HG02623 (cell line): Measurements from ENCODE around the gene KRT26.
"Not testable (repeated sequence)": the region's sequence is repeated elsewhere in the genome, so short reads cannot be mapped to it uniquely, and the experiment has no call there.

Experiments
- ATAC-seq: cut with Tn5 transposase; IDR thresholded peaks from one replicate; pipeline ENCODE4 v1.9.1; 2021; ENCODE audit warnings: moderate library complexity; ENCODE audit not compliant: unreplicated experiment

The KRT26 gene

GRCh38 chr17:40795019-40795667, 23.1 kb upstream of the KRT26 start:
- no peak for ATAC-seq

DNA sequence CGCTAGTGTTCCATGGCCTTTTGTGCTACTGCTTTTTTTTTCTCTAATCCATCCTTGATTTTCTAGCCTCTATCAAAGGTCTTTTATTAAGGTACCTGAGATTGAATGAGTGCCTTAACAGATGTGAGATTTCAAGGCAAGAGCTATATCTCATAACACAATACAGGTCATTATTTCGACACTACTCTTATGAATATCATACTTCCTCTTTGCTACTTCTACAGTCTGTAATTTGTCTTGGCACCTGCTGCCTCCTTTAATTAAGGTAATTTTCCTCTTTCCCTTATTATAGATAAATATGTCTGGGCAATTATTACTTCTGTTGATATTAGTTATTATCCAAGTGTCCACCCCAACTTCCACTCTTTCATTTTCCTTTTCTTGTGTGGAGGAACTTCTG, 22.5 kb upstream of the KRT26 start:
- no peak for ATAC-seq

GRCh38 chr17:40793832-40794231, 21.8 kb upstream of the KRT26 start:
- no peak for ATAC-seq

DNA sequence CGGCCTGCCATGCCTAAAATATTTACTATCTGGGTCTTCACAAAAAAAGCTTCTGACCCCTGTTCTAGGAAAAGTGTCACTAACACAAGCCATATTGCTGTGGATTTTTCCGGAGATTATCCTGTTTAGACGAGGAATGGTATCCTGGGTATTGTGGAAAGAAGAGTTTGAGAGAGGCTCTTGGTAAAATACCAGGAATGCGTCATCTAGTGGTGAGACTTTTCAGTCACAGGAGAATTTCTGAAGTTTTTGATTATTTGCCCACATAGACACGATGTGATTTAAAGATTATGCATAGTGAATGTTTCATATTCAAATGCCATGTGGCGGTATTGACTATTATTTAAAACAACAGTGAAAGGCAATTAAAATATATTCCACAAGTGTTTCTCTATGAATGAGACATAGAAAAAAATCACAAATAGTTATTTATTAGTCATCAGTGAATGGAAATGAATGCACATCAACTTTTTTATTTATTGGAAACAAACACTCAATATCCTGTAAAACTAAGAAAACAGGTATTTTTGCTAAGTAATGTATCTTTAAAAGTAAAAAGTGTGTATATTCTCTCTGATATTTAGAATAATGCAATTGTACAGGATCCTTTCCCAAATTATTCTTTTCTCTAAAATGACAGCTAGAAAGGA, 19.9 kb upstream of the KRT26 start:
- no peak for ATAC-seq

DNA sequence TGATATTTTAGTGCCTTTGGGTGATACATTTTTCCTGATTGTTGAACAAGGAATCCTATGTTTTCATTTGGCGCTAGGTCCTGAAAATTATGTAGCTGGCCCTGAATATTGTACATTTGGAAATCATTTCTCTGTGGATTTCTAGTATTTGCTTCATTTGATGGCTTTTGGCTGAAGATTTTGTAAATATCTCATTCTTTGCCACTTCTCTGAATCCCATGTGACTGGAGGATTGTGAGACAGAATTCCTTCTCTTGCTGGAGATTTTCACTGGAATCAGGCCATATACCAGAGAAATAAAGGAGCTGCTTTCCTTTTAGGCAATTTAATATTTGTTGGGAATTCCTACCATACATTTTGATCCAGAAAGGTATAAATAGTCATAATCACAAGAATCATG, 19.1 kb upstream of the KRT26 start:
- no peak for ATAC-seq

GRCh38 chr17:40782450-40782849, 10.4 kb upstream of the KRT26 start, which contains the start of gene KRT27:
KRT27 (minus strand) TSS chr17:40782550; CDS start chr17:40782493, 57 bp downstream.
- ATAC-seq = no peak

GRCh38 chr17:40779181-40779909, 7.3 kb upstream of the KRT26 start:
- no peak for ATAC-seq

DNA sequence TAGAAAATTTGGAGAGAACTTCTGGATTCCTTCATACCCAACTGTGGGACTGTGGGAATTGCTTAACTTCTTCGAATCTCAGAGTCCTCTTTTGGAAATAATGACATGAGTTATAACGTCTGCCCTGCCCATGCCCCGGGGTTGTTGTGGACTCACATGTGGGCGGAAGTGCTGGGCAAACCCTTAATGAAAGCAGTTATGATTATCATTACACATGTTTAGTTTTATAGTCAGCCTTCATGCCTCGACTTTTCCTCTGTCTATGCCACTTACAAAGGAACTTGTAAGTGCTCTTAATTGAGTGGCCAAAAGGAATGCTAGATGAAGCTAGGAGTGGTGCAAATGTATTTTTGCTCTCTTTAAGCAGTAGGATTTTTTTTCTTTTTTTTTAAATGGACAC, 6.5 kb upstream of the KRT26 start:
- ATAC-seq = no peak

DNA sequence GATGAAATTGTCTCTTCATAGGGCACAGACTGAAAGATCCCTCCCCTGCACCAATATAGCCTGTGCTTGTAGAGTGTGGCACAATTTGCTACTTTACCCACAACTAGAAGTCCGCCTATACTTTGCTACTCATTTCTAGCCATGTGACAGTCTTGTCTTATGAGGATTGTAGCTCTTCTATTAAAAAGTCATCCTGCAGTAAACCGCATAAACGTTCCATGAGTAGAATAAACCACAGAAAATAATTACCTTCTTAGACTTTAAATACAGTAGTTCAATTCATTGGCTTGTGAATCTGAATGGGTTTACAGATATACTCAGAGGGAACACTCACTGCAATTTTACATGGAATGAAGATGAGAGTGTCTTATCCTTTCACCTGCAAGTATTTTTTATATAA, 6.0 kb upstream of the KRT26 start:
- no peak for ATAC-seq

- ATAC-seq = no peak
Measured at GRCh38 chr17:40777459-40777858, 5.5 kb upstream of the KRT26 start.

GRCh38 chr17:40775945-40776344, 3.9 kb upstream of the KRT26 start:
- ATAC-seq = no peak

DNA sequence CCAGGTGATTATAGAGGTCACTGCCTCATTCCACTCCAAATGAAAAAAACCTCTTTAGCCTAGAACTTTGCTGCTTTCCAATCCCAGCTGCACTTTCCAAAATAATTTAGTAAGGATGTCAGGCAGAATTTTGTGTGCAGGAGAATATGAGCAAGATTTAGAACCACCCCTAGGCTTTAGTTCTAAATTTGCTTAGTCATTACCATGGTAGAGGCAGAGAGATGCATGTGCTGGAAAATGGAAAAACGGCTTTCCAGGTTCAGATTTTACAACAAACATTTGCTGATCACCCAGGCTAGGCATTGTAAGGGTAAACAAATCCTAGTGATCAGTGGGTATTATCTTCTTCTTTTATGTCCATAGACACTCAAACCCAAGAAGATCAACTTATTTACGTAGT, 6.3 kb downstream of the KRT26 start:
- ATAC-seq = no peak

DNA sequence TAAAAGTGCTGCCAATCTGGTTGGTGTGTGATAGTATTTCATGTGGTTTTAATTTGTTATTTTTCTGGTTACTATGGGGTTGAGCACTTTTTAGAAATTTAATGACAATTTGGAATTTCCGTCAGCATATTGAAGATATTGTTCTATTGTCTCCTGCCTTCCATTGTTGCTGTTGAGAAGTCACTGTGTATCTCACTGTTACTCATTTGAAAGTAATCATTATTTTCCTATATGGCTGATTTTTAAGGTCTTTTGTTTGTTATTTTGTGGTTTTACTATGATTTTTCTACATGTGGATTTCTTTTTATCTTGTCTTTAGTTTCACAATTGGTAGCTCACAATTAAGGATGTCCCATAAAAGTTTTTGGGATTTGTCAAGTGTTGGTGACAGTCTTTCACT, 8.2 kb downstream of the KRT26 start:
- ATAC-seq = no peak

- no peak for ATAC-seq
Measured at GRCh38 chr17:40760105-40761016, 11.6 kb downstream of the KRT26 start.

GRCh38 chr17:40755231-40755630, 16.8 kb downstream of the KRT26 start, which contains the start of gene KRT25:
KRT25 (minus strand) TSS chr17:40755331; CDS start chr17:40755271, 60 bp downstream.
- no peak for ATAC-seq

GRCh38 chr17:40753804-40754203, 18.2 kb downstream of the KRT26 start:
- no peak for ATAC-seq

- ATAC-seq = no peak
Measured at GRCh38 chr17:40751065-40751464, 20.9 kb downstream of the KRT26 start.

GRCh38 chr17:40750391-40750790, 21.6 kb downstream of the KRT26 start:
- no peak for ATAC-seq

GRCh38 chr17:40748666-40749065, 23.3 kb downstream of the KRT26 start:
- not testable (repeated sequence) for ATAC-seq

DNA sequence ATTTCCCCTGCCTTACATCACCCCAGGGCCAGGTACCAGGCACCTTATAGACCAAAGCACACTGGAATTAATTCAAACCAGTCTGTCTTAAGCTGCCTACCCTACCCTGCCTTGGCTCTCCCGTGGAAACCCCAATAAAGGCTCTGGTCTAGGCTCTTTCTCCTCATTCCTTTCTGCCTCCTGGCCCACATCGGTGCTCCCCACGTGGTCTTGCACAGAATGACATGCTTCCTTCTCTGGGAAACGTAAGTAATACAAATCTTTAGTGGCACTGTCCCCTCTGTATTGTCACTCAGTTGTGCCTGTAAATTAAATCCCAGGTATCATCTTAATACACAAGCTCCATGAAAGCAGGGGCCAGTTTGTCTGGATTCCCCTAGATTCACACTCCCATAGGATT, 33.4 kb downstream of the KRT26 start:
- ATAC-seq = no peak

DNA sequence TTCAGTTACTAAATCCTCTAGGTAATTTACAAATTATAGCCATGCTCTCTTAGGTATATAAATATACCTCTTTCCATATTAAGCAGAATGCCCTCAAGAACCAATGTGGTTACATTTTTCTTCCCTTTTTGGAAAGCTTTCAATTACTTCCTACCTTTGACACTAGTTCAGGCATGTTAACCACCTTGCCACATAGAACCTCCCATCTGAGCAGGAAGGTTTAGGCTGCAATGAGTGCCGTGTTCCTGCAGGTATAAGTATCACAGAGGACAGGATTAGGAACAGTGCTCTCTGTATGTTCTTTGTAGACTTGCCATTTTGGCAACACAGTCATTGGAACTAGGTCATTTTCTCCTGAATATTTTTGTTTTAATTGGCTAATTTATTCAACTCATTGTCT, 37.0 kb downstream of the KRT26 start:
- no peak for ATAC-seq
